Ramos (cell line): ENCODE data around the gene NPR1.
"Not testable (repeated sequence)": the region's sequence is repeated elsewhere in the genome, so short reads cannot be mapped to it uniquely, and the experiment has no call there.

Experiments used
- in situ Hi-C: fragments of 300-500 bp; cut with MboI; formaldehyde crosslinking; loops from one replicate; pipeline ENCODE4 v1.14.3; 2022; ENCODE audit warnings: low sequenced_read_pairs; ENCODE audit not compliant: unreplicated experiment

NPR1 gene

GRCh38 chr1:153678519-153679336 lies at the start of gene NPR1:
Gene NPR1 (plus strand): TSS chr1:153678688. CDS start chr1:153679109, 421 bp downstream.
- in situ Hi-C loops: loop anchor here (5.0 kb wide), 1 partner anchor 309 kb away; the partner anchor contains the start of gene RAB13

- in situ Hi-C loops: no loop called here
Observed at GRCh38 chr1:153629343-153629665, 49.2 kb upstream of the NPR1 start.

DNA sequence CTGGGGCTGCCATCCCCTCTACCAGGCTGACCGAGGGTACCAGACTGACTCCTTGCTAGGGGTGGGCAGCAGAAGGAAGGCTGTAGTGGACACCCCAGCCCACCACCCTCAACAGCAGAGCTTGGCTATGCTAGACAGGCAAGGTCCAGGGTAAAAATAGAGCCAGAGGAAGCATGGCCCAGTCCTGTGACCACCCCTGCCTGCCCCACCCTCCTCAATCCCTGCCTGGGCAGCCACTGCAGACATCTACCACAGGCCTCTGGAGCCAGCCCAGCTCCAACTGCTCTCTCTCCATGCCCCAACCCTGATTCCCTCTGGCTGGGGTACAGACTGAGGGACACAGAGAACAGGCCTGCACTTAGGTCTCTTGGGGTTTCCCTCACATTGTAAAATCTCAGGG lies 48.5 kb upstream of the NPR1 start:
- in situ Hi-C loops: no loop called here

GRCh38 chr1:153630384-153630783 lies 48.1 kb upstream of the NPR1 start:
- in situ Hi-C loops: no loop called here

GRCh38 chr1:153631047-153632022 lies 47.2 kb upstream of the NPR1 start:
- in situ Hi-C loops: no loop called here

- in situ Hi-C loops: no loop called here
Observed at GRCh38 chr1:153633161-153633753, 45.2 kb upstream of the NPR1 start.

DNA sequence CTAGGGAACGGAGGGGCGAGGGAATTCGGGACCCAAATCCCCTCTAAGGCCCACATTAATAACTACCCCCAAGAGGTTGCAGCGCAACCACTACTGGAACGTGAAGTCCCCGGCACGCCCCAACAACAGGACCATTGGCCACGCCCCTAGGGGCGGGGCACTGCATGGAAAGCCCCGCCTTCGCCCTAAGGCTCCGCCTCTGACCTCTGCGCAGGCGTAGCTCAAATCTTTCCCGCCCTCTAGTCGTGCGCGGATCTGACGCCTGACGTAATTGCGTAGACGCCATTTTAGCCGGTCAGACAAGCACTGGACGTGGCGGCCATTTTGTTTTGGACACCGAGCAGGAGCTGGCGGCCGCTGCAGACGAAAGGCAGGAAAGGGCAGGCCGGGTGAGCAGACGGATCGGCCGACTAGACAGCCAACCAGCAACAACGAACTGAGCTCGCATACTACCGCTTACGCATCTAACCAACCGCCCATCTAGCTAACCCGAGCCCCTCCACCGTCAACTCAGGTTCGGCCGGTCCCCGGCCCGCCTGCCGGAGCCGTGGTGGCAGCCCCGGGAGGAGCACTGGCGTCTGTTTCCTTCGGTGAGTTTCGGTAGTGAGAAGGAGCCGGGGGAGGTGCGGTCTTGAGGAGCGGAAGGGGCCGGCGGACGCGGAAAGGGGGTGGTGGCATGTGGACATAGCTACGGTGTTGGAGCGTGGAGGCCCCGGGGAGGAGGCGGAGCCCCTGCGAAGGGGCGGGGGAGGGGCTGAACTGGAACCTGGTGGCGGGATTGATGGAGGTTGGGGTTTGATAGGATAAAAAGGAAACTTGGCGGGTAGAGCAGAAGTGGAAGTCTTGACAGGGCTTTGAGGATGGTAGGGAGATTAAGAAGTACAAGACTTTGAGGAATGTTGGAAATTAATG lies 44.5 kb upstream of the NPR1 start, which contains the start of gene CHTOP:
Gene CHTOP, plus strand, starts transcription at position 313 of the 912 bp plus-strand sequence. CDS start 2,523 bp downstream, outside the sequence.
- in situ Hi-C loops: no loop called here

GRCh38 chr1:153635872-153636271 lies 42.6 kb upstream of the NPR1 start:
- in situ Hi-C loops: no loop called here

GRCh38 chr1:153636312-153636711 lies 42.2 kb upstream of the NPR1 start:
- in situ Hi-C loops: no loop called here

- in situ Hi-C loops: no loop called here
Observed at GRCh38 chr1:153638261-153638660, 40.2 kb upstream of the NPR1 start.

GRCh38 chr1:153639280-153639679 lies 39.2 kb upstream of the NPR1 start:
- in situ Hi-C loops: no loop called here

DNA sequence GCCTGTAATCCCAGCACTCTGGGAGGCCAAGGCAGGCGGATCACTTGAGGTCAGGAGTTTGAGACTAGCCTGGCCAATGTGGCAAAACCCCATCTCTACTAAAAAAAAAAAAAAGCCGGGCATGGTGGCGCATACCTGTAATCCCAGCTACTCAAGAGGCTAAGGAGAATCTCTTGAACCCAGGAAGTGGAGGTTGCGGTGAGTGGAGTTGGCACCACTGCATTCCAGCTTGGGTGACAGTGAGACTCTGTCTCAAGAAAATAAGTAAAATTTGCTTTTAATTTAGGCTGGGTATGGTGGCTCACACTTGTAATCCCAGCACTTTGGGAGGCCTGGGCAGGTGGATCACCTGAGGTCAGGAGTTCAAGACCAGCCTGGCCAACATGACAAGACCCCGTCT lies 38.3 kb upstream of the NPR1 start:
- in situ Hi-C loops: not testable (repeated sequence)

- in situ Hi-C loops: no loop called here
Observed at GRCh38 chr1:153640861-153641260, 37.6 kb upstream of the NPR1 start.

DNA sequence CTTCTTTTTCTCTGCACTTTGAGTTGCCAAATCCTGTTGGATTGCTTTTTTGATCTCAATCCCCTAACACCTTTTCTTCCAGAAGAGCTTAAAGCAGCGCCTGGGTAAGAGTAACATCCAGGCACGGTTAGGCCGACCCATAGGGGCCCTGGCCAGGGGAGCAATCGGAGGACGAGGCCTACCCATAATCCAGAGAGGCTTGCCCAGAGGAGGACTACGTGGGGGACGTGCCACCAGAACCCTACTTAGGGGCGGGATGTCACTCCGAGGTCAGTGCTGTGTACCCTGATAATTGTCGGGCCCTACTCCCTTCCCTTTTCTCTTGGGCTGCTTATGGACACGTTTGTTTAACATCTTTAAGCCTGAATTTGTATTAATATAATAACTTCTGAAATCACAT lies 36.3 kb upstream of the NPR1 start:
- in situ Hi-C loops: no loop called here

GRCh38 chr1:153643100-153643499 lies 35.4 kb upstream of the NPR1 start:
- in situ Hi-C loops: no loop called here

- in situ Hi-C loops: no loop called here
Observed at GRCh38 chr1:153643816-153644215, 34.7 kb upstream of the NPR1 start.

DNA sequence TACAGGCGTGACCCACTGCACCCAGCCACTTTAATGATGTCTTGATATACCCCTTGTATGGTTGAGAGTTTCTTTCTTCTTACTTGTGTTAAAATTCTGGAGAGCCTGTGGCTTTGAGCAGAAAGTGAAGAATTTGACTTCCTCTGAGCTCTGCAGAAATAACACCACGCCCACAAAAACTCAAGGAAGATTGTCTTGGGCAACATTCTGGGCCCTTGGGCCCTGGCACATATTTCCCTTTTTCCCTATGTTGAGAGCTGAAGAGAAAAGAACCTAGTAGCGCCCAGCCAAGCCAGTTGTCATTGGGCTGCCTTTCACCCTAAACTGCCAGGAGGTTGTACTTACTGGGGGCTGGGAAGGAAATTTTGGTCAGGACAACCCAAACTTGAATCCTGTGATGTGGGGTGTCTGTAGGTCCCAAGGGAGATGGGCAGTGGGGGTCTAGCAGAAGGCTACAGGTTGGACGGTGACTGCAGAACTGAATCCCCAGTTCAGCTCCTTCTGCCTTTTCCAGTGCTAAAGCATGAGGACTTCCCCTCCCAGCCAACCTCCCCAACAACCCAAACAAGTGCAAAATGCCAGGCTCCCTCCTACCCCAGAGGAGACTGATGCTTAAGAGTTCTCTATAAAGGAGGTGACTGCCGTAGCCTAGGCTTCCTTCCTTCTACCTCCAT lies 31.7 kb upstream of the NPR1 start:
- in situ Hi-C loops: no loop called here

- in situ Hi-C loops: no loop called here
Observed at GRCh38 chr1:153647346-153647714, 31.2 kb upstream of the NPR1 start.

DNA sequence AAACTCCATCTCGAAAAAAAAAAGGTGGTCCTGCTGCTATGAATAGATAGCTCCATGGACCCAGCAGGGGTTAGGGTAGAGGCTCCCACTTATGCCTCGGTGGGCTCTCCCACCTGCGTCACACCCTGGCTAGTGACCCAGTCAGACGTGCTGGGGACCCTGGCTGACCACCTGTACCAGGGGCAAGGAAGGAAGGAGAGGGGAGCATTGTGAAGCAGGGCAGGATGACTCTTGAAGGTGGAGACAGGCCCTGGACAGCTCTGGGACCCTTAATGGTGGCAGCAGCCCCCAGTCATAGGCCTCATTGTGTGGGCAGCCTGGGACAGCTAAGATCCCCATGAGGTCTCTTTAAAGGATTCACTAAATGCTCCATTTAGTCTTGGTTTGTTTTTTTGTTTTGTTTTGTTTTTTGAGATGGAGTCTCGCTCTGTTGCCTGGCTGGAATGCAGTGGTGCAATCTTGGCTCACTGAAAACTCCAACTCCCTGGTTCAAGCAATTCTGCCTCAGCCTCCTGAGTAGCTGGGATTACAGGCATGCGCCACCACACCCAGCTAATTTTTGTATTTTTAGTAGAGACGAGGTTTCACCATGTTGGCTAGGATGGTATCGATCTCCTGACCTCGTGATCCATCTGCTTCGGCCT lies 30.4 kb upstream of the NPR1 start:
- in situ Hi-C loops: no loop called here
